NCI-H1694 treated with DMSO at 0.1 percent for 48 hours (cell line): Measurements from ENCODE around the gene KLF6.

ENCODE experiments used
- DNase-seq: peaks from one replicate; lab custom pipeline; 2025; lab: John Stamatoyannopoulos, UW

Gene KLF6

DNA sequence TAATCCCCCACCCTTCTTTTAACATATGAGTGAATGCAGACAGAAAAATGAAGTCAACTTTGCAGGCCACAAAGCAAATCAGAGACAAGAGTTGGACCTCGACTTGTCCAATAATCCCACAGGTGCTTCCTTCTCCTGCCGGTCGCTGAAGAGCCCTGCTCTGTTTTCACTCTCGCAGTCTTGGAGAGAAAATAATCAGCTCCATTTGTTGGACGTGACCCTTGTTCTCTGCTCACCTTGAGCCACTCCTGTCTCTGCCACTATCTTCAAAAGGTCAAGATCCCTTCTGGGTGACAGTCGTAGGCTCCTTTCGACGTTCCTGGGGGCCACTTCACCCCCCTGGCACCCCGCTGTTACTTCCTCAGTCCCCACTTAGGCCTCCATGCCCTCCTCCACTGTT is 2.8 kb upstream of the KLF6 start:
- DNase-seq, result no peak

DNA sequence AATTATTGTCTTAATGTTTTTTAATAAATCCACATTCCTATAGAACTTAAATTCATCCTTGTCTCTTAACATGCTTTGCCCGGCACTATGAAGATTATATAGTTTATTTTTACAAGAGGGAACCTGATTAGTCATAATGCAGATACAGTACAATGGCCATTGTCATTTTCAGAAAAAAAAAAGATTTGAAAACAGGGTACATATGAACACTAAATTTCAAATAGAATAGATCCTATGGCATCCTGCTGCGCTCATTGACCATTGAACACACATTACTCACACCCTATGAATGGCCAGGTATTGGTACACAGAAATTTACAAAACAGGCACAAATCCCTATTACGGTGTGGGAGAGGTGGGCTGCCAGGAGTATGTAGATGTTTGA is 2.0 kb upstream of the KLF6 start:
- no peak for DNase-seq

DNA sequence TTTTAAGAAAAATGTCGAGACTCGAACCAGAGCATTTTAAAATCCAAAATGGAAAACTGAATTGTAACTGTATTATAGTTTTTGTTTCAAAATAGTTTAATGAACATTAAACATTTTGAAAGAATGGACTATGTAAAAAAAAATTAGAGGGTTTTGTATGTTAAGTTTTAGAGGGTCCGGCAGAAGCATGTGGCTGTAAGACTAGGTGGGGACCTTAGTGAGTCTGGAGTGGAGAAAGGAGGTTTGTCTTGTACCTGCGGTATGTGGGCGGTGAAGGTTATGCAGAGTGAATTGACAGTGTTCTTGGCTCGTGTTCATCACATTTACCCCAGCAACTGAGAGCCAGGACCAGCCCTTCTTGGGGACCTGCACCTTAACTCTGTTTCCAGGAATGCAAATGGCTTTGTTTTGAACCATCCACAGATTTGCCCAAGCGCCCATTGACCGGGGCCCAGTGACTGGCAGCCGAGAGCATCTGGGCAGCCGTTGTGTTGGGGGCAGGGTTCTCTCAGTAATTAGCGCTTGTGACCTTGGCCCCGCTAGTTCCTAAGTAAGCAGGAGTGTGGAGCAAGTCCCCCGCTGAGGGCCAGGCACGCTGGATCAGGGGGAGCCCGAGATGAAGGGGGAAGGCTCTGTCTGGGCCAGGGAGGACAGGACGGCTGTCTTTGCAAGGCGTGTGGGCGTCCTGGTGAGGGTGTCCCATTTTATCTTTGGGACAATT is 1.4 kb upstream of the KLF6 start:
- no peak for DNase-seq

DNA sequence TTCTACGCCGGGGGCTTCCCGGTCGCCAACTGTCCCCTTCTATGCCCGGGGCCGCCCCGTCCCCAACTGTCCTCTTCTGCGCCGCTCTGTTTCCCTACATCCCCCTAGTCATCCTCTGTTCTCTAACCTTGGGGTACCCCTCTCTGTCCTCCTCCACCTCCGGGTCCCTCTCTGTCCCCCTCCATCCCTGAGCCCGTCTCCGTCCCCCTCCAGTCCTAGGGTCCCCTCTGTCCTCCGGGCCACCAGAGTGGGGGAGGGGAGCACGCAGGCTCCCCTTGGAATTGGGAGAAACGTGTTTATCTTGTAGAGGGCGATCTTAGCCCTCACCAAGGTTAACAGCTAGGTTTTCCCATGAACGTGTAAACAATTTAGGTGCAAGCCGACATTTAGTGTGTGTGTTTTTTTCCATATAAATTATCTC is 852 bp upstream of the KLF6 start:
- no peak for DNase-seq

DNA sequence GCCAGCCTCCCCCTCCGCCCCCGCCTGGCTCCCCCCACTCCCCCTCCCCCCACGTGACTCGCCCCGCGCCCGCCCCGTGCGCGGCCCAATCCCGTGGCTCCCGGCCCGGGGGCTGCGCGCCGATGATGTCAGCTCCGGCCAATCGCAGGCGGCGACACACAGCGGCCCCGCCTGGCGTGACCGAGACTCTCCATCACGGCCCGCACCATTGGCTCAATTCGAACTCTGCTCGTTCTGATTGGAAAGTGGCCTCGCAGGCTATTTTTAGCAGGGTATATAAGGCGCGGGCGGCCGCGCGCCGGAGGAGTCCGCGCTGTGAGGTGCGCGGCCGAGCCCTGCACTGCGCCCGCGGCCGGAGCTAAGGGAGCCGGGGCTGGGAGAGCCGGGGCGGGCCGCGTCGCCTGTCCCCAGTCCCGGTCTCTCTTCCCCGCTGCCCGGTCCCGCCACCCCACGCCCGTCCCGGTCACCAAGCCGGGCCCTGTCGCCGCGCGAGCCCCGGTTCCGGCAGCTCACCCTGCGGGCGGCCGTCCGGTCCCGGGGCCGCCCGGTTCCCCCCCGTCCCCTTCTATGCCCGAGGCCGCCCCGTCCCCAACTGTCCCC is 342 bp upstream of the KLF6 start:
- DNase-seq, result peak; percentile 84

DNA sequence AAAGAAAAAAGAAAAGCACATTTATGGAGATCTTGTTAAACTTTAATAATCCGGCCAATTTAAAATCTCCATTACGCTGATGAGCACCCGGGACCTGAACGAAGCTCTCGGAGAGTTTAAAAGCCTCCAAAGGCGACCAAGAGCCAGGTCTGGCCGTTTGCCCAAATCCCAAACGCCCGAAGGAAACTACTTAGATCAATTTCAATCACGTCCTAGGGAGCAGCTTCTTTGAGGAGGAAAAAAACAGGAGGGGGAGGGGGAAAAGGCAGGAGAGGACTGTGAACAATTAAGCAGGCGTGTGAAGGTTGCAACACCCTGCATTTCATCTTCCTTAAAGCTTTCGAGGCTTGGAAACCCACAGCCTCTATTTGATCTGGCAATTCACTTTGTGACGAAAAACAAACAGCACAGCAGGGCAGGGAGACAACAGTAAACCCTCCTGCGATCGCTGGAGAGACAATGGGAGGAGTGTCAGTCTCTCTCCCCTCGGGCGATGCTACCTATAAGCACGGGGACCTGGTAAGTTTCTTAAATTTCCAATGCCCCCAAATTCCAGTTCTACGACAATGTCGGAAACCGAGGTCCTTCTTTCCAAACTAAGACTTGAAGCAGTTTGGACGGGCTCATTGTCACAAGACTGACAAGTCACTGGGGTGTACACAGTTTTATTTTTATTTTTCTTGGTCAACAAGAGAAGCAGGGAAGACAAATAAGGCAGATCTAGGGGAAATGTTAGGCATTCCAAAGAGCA is 1.2 kb downstream of the KLF6 start:
- no peak for DNase-seq

DNA sequence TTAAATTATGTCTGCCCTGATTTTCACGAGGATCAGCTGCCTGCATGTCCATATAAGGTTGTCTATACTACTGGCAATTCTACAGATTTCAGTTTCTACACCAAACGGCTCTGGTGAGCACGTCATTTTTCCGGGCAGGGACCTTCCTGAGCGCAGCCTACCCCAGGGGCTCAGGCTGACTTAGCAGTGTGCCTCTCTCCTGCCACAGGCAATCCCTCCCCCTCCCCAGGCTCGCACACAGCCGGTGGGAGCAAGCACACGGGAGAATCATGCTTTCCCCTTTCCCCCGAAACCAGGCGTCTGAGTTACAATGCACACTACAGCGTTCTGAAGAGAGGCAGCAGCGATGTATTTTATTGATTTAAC is 1.7 kb downstream of the KLF6 start:
- DNase-seq, result no peak

DNA sequence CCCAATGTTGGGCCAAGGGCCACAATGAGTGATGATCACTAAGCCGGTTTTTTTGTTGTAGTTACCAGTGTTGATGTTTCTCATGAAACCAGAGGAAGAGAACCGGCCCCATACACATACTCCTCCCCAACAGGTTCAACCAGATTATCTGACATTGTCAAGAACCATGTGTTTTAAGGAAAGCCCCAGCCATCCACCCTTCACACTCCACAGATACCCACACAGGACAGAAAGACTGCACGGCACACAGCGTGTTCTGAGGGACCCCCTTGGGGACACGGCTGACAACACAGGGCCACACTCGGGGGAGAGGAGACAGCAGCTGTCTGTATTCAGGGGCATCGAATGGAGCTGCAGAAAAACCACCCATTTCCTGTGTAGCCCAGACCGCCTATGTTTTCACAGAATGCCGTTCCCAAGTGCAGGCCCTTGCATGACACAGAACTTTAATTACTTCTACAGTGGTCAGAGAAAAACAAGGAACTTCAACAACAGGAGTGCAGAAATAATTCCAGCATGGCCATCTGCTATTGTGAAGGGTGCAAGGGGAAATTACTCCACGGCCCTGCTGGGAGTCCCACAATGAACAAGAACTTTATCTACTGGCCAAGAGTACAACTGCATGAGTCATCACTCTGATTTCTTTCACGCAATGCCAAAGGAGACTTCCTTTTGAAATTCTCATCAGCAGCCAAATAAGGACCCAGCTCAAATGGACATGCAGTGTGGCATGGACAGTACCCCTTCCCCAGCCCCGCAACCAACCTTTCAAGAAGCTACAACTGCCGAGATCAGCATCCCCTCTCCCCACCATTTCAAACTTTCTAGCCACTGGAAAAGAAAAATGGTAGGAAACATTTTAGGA is 2.3 kb downstream of the KLF6 start:
- no peak for DNase-seq

DNA sequence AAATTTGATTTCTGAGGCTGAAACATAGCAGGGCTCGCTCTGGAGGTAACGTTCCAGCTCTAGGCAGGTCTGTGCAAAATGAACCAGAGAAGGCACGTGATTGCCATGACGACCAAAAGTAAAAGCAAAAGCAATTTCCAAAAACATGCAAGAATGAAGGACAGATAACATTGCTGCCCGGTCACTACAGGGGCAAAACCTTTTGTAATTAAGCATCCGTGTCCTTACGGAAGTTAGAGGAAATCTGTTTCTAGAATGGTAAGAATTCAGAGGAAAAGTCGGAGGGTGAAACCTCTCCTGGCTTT is 2.9 kb downstream of the KLF6 start:
- no peak for DNase-seq

DNA sequence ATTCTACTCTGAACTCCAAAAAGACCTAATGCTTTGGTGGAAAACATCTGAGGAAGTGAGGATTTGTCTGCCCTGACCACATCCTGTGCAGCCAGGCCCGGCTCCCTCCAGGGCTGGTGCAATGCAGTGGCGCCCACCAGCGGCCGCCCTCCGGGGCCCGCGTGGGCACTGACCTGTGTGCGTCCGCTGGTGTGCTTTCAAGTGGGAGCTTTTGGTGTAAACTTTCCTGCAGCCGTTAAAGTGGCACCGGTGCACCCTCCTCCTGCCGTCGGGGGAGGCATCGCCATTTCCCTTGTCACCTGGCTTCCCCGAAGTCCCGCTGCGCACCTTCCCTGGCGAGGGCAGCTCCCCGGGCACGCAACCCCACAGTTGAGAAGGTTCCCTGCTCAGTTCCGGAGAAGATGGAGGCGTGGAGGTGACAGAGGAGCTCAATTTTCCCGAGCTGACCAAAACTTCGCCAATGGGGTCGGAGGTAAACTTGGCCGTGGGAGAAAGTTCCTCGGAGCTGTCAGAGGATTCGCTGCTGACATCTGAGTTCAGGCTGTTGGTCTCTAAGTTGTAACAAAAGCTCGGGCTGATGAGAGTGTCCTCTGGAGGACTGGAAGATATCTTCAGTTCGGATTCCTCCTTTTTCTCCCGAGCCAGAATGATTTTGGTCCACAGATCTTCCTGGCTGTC is 3.4 kb downstream of the KLF6 start:
- no peak for DNase-seq

DNA sequence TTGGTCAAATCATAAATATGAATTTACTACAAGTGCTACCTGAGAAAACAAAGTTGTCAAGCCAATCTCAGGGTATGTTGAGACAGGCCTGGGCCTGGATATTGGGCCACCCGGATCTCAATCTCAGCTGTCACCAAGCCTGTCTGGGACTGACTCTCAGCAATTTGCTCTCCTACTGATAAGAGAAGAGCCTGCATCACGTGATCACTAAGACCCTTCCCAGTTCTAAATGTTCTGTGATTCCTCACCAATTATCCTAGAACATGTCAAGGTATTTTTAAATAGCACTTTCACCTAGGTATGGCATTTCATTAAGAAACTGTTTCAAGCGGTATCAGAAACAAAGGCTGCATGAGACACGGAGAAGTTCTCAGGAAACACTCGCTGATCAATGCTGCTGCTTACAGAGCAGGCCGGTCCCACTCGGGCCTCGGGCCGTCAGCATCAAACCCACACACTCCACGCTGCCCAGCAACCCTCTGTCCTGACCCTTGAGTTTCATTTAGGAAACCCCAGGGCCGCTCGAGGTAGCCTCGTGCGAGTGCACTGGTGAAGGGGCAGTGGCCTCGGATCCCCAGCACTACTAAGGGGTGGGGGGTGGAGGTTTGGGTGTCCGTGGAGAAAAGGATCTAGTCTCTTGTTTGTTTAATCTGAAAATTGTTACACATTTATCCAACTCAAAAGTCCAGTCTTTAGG is 4.1 kb downstream of the KLF6 start:
- no peak for DNase-seq

DNA sequence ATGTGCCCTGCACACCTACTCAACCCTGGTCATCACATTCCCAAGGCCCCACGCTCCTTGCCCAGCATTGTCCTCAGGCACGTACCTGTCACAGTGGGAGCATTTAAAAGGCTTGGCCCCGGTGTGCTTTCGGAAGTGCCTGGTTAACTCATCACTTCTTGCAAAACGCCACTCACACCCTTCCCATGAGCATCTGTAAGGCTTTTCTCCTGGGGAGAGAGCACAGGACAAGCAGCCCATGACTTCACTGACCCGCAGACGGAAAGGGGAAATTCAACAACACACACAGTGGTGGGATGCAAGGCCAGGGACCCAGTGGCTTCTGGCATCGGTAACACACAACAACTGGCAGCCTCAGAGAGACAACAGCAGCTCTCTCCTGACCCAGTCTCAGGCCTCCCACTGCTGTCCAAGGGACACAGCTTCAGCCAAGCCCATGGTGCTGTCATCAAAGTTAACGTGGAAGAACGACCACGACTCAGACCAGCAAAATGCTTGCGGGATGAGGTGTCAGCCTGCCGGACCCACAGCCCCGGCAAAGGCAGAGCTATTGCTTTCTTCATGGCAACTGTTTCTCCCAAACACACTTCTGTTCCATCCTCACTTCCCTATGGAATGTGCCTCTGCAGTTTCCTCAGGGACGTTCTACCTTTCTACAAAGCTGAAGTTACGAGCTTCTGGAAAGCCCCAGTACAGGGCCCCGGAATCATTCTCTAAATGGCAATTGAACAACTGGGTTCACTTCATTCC is 4.8 kb downstream of the KLF6 start:
- no peak for DNase-seq

DNA sequence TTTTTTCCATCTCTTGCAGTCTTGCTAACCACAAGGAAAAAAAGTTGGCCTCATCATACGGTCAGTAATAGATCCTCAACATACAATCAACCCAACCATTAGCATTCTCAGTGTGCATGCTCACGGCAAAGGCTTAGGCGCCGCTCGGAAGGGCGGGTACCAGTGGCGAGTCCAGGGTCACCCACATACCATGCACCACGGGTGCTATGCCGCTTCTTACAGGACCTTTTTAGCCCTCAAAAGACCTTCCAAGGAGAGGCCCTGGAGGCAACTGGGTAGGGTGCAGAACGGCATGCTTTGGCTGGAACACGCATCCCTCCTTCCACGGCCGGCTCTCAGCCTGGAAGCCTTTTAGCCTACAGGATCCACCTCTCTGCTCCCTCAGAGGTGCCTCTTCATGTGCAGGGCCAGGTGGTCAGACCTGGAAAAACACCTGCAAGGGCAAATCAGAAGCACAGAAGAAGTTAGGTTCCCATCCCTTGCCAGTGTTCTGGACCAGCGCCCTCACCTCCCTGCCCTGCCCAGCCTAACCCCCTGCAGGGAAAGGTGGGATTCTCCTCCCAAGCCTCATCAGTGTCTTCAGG is 5.8 kb downstream of the KLF6 start:
- DNase-seq, result no peak

DNA sequence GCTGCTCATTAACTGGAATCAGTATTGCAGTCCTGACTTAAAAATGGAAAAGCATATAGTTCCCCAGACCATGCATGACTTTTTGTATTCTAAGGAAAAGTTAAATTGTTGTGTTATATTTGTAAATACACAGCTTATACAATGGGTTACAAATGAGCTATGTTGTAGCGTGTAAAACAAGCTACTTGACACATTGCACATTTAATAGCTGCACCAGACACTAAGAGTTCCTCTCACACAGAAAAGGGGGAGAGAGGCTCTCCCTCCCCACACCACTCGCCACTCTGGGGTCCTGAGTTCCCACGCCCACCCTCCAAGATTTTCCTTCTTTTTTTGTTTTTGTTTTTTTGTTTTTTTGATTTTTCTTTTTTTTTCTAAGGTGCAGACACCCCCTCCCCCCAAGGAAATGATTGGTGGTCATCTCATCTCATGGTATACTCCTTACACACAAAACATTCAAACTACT is 6.3 kb downstream of the KLF6 start:
- no peak for DNase-seq

DNA sequence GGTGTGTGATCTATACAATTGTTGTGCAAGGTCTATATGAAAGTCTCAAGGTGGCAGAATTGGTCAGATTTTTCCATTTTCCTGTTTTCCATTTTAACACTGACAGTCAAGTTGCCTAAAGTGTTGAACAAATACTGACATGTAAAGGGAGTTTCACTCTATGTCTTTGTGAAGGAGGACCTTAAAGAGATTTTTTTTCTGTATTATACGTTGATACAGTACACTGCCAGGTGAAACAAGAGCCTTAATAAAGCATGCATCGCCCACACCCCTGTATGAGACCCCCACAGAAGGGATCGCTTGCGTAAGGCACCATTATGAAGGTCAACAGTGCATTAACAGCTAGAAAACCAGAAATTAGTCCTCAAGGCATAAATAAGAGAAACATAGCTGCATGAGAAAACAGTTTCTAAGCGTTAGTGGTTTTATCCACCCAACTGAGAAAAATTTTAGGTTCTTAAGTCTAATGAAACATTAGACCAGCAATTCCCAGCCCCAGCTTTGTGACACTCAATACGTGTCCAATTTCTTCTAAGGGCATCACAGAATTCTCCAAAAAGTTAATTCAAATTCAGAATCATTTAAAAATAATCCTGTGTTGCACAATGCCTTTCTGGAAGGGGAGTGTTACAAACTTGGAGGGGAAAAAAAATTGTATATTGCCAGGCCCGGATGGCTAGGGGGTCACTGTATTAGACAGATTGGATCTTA is 6.9 kb downstream of the KLF6 start:
- DNase-seq, result no peak

DNA sequence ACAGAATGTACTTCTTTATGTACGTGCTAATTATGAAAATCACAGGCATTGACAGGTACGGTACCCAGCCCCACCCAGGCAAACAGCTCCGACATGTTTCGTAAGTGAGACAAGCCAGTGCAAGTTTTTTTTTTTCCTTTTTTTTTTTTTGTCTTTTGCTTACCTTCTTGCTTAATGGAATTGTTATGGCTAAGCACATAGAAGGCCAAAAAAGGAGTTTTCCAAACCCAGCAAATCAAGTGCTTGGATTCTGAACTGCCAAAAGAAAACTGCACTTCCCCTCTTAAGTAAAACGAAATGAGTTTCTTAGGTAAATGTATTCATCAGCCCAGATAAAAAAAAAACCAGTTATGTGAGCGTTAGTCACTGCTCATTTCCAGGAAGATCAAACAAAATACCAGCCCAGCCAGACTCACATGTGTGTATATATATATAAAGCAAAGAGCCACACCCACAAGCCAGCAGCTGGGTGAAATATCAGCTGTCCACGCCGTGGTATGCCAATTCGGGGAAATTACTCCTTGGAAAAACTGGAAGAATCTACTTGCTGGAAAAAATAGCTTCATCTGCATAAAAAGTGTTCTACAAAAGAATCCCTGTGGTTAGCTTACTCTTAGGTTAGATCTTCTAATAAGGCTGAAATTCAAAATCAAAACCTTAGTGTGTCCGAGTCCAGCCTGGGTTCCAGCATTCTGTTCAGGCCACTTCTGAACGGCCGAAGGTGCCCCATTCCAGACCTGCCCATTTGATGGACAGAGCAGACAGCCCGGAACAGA is 8.0 kb downstream of the KLF6 start:
- DNase-seq, result no peak

DNA sequence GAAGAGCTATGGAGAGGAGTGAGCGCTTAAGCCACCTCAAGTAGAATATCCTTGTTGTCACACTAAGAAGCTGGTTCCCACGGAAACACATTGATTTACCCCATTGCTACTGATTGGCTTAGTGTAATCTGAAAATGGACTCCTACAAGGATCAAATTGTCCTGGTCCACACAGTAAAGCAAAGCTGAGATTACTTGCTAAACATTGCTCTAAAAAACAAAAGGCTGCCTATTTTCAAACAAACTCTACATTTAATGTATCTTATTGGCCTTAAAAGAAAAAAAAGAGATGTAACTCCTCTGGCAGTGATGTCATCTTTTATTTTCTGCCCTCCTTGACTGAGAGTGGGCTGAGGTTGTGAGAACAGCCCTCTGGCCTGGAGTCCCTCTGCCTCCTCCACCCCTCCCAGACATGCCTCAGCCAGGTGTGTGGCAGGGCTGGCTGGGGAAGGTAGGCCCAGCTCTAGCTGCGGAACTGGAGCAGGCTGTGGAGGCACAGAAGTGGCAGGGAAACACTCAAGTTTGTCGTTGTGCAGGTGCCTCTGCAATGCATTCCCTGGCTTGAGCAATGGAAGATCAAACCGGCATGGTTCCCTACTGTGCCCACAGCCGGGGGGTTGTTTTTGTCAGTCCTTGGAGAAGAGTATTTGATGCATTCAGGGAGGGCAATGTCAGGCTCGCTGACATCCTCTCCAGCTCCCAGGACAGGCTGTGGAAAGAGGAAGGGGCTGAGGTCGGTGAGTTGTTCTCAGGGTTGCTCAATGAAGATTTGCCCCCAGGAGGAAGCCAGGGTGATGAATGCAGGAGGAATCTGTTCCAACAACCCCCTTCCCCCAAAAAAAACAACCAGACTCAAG is 9.1 kb downstream of the KLF6 start:
- no peak for DNase-seq
